GM21367 (cell line): ENCODE results near the gene RSPRY1.
"Not testable (repeated sequence)": the region's sequence is repeated elsewhere in the genome, so short reads cannot be mapped to it uniquely, and the experiment has no call there.

Experiments used
- ATAC-seq: cut with Tn5 transposase; IDR thresholded peaks from one replicate; pipeline ENCODE4 v1.9.1; 2021; ENCODE audit not compliant: unreplicated experiment

The RSPRY1 gene

DNA sequence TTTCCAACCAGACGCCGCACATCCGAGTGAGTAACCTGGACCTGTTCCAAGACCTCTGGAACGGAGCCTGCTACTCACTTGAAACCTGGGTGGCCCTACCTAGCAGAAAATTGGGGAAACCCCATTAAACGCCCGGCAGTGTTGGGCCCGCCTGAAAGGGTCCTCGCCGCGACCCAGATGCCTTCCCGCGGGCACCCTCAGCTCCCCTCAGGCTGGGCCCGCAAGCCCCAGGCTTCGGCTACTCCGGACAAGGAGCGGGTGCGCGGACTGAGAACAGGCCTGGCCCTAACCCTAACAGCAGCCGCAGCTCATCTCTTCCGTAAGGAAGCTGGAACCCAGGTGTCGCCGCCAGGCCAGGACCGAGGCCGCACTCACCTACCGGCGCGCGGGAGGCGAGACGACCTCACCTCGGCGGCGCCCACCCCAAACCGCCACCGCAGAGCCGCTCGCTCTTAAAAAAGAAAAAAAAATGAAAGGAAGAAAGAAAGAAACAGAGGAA is 634 bp upstream of the RSPRY1 start:
- ATAC-seq, result peak; percentile 28

DNA sequence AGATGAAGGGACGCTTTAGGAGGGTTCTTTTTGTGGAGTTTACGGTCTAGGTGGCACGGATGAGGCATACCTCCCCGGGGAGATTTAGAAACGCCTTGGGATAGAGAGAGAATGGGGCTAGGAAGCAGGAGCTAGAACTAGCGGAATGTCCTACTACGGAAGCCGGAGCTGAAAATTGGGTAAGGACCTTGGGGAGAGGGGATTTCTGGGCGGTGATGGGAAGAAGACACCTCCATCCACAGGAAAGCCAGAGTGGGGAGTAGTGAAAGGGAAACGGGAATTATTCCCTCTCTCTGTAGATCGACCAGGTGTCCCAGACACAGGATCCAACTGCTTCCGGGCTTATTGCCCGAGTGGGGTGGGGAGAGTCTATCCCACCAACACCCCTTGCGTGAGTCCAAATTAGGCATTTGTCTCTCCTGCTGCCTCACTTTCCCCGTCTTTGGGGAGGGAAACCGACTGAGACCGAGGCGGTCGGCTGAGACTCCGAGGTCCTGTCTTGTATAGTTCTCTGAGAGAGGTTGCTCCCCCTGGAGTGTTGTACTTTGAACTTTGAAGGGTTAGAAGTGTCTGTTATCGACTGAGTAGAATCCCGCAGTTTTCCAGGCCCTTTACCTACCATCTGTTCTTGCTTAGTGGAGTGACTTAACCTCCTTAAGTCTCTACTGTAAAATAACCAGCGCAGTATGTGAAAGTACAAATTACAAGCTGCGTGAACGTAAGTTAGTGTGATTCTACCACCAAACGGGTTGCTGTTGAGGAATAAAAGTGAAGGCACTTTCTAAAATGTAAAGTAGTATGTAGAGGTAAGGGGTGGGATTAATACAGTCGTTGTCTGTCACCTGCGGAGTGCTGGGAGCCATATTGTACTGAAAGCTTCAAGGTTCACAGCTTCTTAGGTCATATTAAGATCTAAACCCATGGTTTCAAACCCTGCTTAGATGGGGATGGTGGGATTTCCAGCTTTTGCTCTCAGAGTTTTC is 1.0 kb downstream of the RSPRY1 start:
- no peak for ATAC-seq

DNA sequence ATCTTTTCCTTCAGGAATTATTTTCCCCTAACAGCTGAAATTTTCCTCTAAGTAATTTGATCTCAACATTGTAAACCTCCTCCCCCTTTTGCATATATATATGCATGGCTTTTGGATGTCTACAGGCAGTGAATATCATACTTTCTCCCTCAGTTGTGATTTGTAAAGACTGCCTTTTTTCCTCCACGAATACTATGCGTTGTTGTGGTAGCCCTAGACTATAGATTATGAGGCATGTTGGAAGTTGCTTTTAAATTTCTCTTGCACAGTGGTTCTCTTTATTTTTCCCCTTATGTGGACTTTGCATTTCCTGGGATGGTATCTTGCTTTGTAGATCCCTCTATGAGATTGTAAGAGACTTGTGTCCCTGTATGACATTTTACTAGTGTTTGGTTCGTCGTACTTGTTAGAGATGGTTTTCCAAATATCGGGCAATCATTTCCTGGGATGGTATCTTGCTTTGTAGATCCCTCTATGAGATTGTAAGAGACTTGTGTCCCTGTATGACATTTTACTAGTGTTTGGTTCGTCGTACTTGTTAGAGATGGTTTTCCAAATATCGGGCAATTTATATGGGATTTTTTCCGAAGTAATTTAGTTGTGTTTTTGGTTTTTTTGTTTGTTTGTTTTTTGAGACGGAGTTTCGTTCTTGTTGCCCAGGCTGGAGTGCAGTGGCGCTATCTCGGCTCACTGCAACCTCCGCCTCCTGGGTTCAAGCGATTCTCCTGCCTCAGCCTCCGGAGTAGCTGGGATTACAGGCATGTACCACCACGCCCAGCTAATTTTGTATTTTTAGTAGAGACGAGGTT is 2.0 kb downstream of the RSPRY1 start:
- not testable (repeated sequence) for ATAC-seq

DNA sequence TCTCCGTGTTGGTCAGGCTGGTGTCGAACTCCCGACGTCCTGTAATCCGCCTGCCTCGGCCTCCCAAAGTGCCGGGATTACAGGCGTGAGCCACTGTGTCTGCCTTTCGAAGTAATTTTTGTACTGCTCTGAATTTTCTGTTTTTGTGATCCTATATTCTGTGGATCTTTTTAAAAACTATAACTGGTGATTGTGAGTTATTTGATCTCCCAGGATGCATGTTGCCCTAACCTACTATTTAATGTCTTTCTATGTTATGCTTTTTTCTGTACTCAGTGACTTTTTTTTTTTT is 2.5 kb downstream of the RSPRY1 start:
- ATAC-seq, result no peak

DNA sequence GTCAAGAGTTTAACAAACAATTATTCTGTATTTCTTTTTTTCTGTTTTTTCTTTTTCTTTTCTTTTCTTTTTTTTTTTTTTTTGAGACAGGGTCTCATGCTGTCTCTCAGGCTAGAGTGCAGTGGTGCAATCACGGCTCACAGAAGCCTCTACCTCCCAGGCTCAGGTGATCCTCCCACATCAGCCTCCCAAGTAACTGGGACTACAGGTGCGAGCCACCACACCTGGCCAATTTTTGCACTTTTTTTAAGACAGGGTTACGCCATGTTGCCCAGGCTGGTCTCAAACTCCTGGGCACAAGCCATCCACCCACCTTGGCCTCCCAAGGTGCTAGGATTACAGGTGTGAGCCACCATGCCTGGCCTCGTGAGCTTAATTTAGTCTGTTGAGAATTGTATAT is 3.4 kb downstream of the RSPRY1 start:
- not testable (repeated sequence) for ATAC-seq

DNA sequence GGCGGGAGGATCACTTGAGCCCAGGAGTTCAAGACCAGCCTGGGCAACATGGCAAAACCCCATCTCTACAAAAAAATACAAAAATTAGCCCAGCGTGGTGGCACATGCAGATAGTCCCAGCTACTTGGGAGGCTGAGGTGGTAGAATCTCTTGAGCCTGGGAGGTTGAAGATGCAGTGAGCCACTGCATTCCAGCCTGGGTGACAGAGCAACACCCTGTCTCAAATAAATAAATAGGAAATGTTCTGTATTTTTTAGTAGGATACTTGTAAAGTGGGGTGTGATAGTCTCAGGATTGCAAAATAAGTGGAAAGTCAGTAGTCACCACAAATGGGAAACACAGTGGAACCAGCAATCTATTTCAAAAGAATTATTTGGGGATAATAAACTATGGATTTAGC is 4.0 kb downstream of the RSPRY1 start:
- ATAC-seq, result no peak

DNA sequence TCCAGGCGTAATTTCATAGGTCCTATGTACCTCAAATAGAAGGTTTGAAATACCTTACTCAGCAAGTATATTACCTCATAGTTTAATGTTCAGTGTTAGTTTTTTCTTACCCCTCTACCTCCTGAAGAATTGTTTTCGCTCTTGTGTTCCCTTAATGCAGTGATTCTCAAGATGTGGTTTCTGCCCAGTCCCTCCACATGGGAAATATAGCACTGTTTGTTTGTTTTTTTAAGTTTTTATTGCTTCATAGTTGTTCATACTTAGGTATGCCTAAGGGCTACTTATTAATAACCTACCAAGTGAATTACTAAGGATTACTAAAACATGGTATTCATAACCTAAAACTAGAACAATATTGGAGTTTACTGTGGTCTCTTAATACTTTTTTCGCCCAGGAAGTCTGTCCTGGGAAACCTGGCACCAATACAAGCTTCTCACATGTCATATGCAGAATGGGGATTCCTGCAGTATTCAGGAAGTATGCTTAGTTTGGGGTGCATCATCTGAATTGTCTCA is 5.0 kb downstream of the RSPRY1 start:
- no peak for ATAC-seq

DNA sequence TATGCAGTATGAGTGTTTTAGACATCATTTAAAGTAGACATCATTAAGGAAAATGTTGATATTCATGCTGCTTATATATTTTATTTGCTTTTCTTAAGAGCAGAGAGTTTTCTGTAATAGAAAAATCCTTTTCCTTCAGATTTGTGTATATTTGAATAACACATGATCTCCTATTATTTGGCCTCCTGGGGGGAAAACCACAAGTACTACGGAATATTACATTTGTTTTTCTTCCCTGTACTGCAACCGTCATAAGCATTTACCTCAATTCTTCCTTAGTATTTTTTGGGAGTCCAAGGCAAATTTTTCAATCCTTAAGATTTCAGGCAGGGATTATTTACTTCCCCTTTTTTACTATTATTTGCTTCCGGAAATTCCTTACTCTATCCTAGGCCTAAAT is 6.0 kb downstream of the RSPRY1 start:
- ATAC-seq, result no peak

DNA sequence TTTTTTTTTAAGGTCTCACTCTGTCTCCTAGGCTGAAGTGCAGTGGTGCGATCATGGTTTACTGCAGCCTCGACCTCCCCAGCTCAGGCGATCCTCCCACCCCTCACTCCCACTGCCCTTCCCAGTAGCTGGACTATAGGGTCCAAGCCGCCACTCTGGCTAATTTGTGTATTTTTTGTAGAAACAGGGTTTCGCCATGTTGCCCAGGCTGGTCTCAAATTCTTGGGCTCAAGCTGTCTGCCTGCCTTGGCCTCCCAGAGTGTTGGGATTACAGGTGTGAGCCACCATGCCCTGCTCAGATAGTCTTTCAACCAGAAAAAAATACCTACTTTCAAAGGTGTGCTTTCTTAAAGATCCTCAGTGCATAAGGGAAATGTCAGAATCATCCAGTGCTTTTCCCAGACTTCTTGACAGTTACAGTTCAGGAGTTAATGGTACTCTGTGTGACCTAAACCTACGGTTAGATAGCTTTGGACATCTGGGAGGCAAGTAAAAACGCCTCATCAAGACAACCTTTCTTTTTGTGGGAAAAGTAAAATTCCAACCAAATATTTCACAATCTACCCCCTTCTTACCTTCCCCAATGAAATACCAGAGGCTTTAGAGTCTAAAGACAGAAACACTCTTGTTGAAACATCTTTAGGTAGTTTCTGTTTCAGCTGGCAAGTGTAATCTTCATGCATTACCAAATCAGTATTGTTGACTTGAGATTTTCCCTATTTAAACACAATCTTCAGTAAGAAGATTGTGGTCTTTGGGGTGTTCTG is 6.8 kb downstream of the RSPRY1 start:
- no peak for ATAC-seq

DNA sequence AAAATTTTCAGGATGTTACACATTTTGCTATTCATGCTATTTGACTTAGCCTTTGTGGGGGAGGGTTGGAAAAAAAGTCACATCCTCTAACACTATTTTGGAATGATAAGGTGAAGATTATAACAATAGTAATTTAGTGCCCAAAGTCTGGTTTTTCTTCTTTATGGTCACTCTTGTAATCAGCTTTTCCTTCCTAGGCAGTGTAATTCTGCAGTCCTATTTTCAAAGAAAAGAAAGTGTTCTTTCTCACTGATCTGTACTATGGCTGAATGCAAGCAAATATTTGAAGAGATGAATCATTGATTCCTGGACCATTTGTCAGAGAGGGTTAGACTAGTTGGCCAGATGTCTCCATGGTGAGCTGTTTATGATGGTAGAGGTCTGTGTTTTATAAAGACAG is 8.4 kb downstream of the RSPRY1 start:
- ATAC-seq, result no peak

DNA sequence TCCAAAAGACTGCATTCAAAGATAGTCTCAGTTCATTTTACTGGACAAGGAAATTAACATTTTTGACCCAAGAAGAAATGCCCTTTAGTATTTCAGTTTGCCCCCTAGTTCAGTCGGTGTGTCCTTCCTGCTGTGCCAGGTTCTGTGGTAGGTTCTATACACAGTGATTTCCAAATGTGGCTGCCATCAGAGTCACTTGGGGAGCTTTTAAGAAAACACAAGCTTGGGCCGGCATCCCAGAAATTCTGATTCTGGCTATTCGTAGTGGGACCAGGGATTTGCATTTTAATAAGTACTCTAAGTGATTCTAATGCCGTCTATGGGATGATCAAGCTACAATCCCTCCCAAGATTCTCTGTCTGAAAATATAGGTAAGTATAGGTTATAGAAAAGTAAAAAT is 10.2 kb downstream of the RSPRY1 start:
- ATAC-seq, result no peak

DNA sequence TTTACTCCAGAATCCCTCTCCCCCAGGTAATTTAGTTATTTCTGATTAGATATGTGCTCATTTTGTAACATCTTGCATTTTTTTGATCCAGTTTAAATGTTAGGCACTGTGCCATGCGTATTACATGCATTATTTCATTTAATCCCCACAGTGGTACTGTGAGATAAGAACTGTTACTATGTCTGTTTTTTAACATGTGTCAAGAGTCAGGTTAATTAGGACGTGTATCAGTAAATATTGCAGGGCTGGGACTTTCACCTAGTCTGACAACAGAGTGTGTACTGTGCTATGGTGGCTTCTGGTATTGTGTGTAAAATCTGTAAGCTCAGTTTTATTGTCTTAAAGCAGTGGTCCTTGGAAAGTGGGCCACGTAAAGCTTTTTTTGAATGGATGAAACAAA is 10.6 kb downstream of the RSPRY1 start:
- ATAC-seq, result no peak

DNA sequence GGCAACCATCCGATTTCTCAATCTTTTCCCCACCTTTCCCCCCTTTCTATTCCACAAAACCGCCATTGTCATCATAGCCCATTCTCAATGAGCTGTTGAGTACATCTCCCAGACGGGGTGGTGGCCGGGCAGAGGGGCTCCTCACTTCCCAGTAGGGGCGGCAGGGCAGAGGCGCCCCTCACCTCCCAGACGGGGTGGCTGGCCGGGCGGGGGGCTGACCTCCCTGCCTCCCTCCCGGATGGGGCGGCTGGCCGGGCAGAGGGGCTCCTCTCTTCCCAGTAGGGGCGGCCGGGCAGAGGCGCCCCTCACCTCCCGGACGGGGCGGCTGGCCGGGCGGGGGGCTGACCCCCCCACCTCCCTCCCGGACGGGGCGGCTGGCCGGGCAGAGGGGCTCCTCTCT is 14.2 kb downstream of the RSPRY1 start:
- not testable (repeated sequence) for ATAC-seq

DNA sequence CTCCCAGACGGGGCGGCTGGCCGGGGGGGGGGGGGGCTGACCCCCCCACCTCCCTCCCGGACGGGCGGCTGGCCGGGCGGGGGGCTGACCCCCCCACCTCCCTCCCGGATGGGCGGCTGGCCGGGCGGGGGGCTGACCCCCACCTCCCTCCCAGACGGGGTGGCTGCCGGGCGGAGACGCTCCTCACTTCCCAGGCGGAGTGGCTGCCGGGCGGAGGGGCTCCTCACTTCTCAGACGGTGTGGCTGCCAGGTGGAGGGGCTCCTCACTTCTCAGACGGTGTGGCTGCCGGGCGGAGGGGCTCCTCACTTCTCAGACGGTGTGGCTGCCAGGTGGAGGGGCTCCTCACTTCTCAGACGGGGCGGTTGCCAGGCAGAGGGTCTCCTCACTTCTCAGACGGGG is 14.8 kb downstream of the RSPRY1 start:
- not testable (repeated sequence) for ATAC-seq

DNA sequence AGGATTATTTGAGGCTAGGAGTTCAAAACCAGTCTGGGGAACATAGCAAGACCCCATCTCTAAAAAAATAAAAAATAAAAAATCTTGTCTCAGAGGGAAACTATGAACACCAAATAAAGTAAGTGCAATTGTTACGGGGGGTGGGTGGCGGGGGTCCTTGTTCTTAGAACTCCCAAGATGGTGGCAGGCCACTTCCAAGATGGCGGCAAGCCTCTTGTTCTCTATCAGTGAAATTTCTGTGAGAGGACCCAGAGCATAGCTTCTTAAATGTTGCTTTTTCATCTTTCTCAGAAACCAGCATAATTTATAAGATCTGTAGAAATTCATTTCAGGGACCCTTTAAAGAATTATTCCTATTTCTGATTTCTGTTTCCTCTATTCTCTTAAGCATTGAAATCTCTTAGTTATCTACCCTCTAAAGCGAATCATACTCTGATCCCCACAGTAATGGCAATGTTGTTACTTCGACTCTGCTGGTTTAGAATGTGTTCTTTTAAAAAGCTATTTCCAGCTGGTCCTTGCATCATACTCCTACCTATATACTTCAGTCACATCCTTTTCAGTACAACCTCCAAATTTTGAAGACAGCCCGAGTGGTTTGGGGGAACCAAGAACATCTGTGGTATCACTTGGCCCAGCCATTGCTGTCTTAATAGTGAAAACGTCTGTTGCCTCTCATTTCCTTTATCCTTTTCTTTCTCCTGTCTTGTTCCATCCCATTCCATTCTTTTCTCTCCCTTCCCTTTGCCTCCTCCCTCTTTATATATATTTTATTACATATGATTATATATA is 16.2 kb downstream of the RSPRY1 start:
- ATAC-seq, result no peak

DNA sequence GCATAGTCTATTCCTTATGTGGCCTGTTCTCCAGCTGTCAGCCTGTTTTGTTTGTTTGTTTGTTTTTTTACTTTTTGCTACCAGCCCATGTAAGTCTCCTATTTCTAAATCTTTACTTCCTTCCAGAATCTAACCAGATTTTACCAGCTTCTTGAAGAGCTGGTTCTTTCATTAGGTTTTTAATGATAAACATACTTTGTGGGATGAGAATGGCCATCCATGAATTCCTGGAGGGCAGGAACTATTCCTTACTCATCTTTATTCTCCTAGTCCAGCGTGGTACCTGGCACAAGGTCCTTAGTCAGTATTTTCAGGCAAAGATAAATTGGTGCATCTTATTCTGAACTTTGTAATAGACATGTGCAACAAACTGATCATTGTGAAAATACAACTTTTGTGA is 17.3 kb downstream of the RSPRY1 start:
- ATAC-seq, result no peak

DNA sequence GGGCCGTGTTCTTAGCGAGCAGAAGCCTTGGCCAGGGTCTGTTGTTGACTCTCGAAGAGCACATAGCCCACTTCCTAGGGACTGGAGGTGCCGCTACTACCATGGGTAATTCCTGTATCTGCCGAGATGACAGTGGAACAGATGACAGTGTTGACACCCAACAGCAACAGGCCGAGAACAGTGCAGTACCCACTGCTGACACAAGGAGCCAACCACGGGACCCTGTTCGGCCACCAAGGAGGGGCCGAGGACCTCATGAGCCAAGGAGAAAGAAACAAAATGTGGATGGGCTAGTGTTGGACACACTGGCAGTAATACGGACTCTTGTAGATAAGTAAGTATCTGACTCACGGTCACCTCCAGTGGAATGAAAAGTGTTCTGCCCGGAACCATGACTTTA is 18.5 kb downstream of the RSPRY1 start:
- no peak for ATAC-seq

DNA sequence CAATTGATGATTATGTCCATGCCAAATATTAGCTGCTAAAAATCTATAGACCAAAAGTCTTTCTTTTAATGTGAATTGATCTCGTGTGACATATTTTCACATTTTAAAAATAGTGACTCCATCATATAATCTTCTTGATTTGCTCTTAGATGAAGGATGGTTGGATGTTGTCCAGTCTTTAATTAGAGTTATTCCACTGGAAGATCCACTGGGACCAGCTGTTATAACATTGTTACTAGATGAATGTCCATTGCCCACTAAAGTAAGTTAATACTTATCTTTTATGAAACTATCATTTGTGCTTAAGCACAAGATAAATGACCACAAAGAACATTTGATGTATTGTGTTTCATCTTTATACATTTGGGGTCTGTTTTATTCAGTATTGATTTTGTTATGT is 22.8 kb downstream of the RSPRY1 start:
- ATAC-seq, result no peak

DNA sequence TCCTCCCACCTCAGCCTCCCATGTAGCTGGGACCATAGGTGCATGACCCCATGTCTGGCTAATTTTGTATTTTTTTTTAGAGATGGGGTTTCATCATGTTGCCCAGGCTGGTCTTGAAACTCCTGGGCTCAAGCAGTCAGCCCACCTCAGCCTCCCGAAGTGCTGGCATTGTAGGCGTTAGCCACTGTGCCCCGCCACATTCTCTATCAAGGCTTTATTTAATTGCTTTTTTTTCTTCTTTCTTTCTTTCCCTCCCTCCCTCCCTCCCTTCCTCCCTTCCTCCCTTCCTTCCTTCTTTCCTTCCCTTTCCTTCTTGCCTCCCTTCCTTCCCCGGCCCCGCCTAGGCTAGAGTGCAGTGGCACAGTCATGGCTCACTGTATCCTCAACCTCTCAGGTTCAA is 23.7 kb downstream of the RSPRY1 start:
- no peak for ATAC-seq

DNA sequence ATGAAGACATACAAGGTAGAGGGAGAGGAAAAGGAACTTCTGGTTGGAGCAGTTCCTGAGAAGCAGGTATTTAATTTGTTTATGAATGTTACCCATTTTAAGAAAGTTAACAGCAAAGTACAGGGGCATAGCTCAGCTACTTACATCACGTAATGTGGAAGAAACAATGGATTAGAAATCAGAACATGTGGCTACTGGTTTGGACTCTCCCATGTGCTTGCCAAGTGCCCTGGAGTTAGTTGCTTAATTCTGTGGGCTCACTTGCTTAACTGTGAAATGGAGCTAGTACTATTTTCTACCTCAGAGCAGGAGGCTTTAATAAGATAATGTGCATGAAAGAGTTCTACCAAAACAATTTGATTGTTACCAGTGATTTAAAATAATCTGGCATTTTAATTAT is 27.3 kb downstream of the RSPRY1 start:
- ATAC-seq, result no peak
